Ishikawa (cell line): Measurements from ENCODE around the gene WWOX.

ENCODE experiments used
- CEBPB ChIP-seq: IDR thresholded peaks from 2 replicates; pipeline ENCODE4 v1.6.1; 2012
- CREB1 ChIP-seq: IDR thresholded peaks from 2 replicates; pipeline ENCODE4 v1.6.1; 2012; ENCODE audit warnings: low read depth
- EGR1 ChIP-seq: IDR thresholded peaks from 2 replicates; pipeline ENCODE4 v1.6.1; 2012
- EP300 ChIP-seq: IDR thresholded peaks from 2 replicates; pipeline ENCODE4 v1.6.1; 2012; ENCODE audit warnings: borderline replicate concordance
- FOXM1 ChIP-seq: IDR thresholded peaks from 2 replicates; pipeline ENCODE4 v1.6.1; 2012; ENCODE audit warnings: low read depth, borderline replicate concordance
- MAX ChIP-seq: IDR thresholded peaks from 2 replicates; pipeline ENCODE4 v1.6.1; 2012
- NFIC ChIP-seq: IDR thresholded peaks from 2 replicates; pipeline ENCODE4 v1.6.1; 2012
- RAD21 ChIP-seq: IDR thresholded peaks from 2 replicates; pipeline ENCODE4 v1.6.1; 2012; ENCODE audit warnings: low read depth
- REST ChIP-seq: IDR thresholded peaks from 2 replicates; pipeline ENCODE4 v1.6.1; 2012; ENCODE audit warnings: low read depth, mild to moderate bottlenecking
- TAF1 ChIP-seq: IDR thresholded peaks from 2 replicates; pipeline ENCODE4 v1.6.1; 2012; ENCODE audit warnings: low read depth, mild to moderate bottlenecking
- TCF12 ChIP-seq: IDR thresholded peaks from 2 replicates; pipeline ENCODE4 v1.6.1; 2012; ENCODE audit warnings: low read depth
- TEAD4 ChIP-seq: IDR thresholded peaks from 2 replicates; pipeline ENCODE4 v1.6.1; 2012
- USF1 ChIP-seq: IDR thresholded peaks from 2 replicates; pipeline ENCODE4 v1.6.1; 2012
- YY1 ChIP-seq: IDR thresholded peaks from 2 replicates; pipeline ENCODE4 v1.6.1; 2012; ENCODE audit warnings: low read depth
- ZBTB7A ChIP-seq: IDR thresholded peaks from 2 replicates; pipeline ENCODE4 v1.6.1; 2012; ENCODE audit warnings: low read depth

The WWOX gene

GRCh38 chr16:78389009-78389498, 289.6 kb downstream of the WWOX start:
- TF ChIP-seq REST (no peak), ZBTB7A (no peak), USF1 (no peak), YY1 (no peak), NFIC (no peak), TCF12 (no peak), EP300 (no peak), MAX (no peak), CREB1 (no peak), RAD21 (no peak), TAF1 (no peak)

GRCh38 chr16:78390092-78390491, 290.6 kb downstream of the WWOX start:
- no peak for TF ChIP-seq CEBPB
- no peak for TF ChIP-seq EP300
- no peak for TF ChIP-seq MAX
- no peak for TF ChIP-seq RAD21
- TF ChIP-seq TAF1: no peak

GRCh38 chr16:78390508-78391324, 291.3 kb downstream of the WWOX start:
- TF ChIP-seq EGR1 (no peak), CEBPB (no peak), MAX (no peak), NFIC (no peak), RAD21 (no peak), EP300 (no peak), USF1 (no peak), TEAD4 (no peak), TAF1 (no peak), YY1 (no peak), REST (no peak), TCF12 (no peak), ZBTB7A (no peak), FOXM1 (no peak), CREB1 (no peak)

- TF ChIP-seq TEAD4: no peak
- no peak for TF ChIP-seq EP300
- no peak for TF ChIP-seq ZBTB7A
- TF ChIP-seq RAD21: no peak
- no peak for TF ChIP-seq REST
- no peak for TF ChIP-seq TCF12
- no peak for TF ChIP-seq NFIC
- TF ChIP-seq USF1: no peak
- TF ChIP-seq FOXM1: no peak
- no peak for TF ChIP-seq MAX
- no peak for TF ChIP-seq CEBPB
- TF ChIP-seq TAF1: no peak
- no peak for TF ChIP-seq EGR1
- TF ChIP-seq YY1: no peak
- no peak for TF ChIP-seq CREB1
Measured at GRCh38 chr16:78392585-78393195, 293.2 kb downstream of the WWOX start.
